ENCODE measurements around the gene FAM47E. TPM values are rescaled to one million over a fixed set of nuclear protein-coding genes. Genes with fewer than 3 reads are reported as not detected.
A peak's percentile ranks its signal among the peaks of the same experiment; 100 is the strongest.
"Not testable (repeated sequence)": the region's sequence is repeated elsewhere in the genome, so short reads cannot be mapped to it uniquely, and the experiment has no call there.

The FAM47E gene
- total RNA-seq, 4 donors from 2014 or later: 1.7 to 7.8 (median 3.1) TPM

DNA sequence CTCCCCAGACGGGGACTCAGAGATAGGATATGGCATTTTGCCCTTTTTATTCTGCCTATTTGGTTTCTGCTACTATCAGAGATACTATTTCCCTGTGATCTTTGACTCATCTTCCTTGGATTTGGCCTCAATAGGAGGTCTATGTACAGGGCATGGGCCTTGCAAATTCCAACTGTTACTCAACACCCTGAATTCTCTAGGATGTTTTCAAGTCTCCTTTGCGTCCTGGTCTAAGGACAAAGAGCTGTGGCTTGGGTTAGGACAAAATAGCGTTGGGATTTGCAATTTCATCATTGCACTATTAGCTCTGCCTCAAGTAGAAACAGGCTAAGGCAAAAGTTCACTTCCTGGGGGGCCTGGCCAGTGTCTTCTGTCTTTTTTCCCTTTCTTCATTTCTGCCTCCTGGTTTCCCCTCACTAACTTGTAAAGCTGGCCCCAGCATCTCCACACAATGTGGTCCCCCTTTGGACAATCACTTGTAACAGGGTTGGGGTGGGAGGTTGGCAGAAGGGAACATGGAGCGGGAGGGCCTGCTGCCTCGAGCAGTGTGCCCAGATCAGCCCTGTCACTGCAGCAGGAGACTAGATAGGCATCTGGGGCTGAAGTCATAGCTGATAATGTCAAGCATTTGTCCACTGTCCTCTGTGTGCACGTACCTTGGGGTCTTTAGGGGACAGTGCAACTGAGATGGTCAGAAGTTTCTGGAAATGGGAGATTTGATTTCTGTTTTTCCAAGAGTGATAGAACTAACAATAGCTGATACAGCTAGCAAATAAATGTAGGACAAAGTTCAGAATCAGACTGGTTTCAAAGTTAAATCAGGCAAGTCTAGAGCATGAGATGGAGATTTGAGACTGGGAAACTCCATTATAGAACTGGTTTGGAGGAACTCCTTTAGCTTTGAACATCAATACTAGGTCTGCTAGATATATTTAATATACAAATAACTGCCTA, 29.2 kb downstream of the FAM47E start:
- TF ChIP-seq, protein P1, sequence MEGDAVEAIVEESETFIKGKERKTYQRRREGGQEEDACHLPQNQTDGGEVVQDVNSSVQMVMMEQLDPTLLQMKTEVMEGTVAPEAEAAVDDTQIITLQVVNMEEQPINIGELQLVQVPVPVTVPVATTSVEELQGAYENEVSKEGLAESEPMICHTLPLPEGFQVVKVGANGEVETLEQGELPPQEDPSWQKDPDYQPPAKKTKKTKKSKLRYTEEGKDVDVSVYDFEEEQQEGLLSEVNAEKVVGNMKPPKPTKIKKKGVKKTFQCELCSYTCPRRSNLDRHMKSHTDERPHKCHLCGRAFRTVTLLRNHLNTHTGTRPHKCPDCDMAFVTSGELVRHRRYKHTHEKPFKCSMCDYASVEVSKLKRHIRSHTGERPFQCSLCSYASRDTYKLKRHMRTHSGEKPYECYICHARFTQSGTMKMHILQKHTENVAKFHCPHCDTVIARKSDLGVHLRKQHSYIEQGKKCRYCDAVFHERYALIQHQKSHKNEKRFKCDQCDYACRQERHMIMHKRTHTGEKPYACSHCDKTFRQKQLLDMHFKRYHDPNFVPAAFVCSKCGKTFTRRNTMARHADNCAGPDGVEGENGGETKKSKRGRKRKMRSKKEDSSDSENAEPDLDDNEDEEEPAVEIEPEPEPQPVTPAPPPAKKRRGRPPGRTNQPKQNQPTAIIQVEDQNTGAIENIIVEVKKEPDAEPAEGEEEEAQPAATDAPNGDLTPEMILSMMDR (IDR thresholded peaks at IDR 0.05): no peak
- DNase-seq (ENCODE audit: low spot score) (no peak), ATAC-seq (ENCODE audit: low FRiP score) (no peak)

DNA sequence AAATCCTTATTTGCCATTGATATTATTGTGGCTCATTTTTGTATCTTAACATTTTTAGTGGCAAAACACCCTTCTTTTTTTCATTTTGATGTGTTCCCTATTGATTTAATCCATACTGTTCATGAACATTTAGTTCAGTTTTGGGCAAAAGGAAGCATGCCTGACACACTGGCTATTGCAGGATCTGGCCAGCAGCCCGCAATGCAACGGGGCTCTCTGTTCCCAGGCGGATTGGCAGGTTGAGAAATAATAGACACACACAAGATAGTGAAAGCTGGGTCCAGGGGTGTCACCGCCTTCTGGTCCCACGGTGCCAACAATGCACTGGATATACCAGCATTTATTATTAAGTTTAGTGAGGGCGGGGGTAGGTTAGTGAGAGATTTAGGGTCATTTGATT, 30.1 kb downstream of the FAM47E start:
- ATAC-seq (ENCODE audit: low FRiP score); DNase-seq (ENCODE audit: low spot score): not testable (repeated sequence)

DNA sequence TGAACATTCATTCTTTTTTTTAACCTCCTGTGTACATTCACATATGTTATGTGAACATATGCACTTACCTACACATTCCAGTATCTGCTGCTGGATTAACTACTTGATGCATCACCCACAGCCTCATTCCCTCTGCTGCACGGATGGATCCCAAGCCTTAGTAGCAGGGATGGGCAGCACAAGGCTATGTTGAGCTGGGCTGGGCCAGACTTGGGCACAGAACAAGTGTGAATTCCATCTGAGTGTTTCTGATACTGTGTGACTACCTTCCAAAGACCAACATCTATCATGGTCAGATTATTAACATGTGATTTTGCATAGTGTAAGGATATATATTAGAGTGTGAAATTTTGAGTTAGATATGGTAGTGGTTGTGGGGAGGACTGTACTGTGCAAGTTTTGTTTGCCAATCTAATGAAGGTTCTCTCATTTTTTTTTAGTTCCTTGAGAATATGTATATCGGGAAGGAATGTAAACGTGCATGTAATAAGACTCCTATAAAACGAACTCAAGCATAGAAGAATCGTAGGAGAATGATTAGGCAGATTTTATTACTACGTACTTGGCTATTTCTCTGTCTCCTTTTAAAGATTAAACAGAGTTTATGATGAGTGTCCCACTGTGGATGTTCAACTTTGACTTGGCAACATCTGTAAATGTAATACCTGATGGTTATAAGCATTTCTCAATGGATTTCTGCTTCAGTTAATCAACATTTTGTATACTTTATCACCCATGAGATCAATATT, 31.6 kb downstream of the FAM47E start:
- no peak for ATAC-seq (ENCODE audit: low FRiP score)
- no peak for DNase-seq (ENCODE audit: low spot score)
- TF ChIP-seq, protein P1 (IDR thresholded peaks at IDR 0.05): no peak

DNA sequence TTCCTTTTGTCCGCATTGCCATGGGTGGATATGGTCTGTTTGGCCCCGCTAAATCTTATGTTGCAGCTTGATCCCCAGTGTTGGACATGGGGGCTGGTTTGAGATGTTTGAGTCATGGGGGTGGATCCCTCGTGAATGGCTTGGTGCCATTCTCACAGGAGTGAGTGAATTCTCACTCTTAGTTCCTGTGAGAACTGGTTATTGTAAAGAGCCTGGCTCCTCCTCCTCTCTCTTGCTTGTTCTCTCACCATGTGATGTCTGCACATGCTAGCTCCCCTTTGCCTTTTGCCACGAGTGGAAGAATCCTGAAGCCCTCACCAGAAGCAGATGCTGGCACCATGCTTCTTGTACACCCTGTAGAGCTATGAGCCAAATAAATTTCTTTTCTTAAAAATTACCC, 32.4 kb downstream of the FAM47E start:
- no peak for DNase-seq (ENCODE audit: low spot score)
- TF ChIP-seq, protein P1 (IDR thresholded peaks at IDR 0.05): no peak
- ATAC-seq (ENCODE audit: low FRiP score): no peak

DNA sequence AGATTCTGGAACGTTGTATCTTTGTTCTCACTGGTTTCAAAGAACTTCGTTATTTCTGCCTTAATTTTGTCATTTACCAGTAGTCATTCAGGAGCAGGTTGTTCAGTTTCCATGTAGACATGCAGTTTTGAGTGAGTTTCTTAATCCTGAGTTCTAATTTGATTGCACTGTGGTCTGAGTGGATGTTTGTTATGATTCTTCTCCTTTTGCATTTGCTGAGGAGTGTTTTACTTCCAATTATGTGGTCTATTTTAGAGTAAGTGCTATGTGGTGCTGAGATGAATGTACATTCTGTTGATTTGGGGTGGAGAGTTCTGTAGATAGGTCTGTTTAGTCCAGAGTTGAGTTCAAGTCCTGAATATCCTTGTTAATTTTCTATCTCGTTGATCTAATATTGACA, 36.3 kb downstream of the FAM47E start:
- not testable (repeated sequence) for DNase-seq (ENCODE audit: low spot score); ATAC-seq (ENCODE audit: low FRiP score)

DNA sequence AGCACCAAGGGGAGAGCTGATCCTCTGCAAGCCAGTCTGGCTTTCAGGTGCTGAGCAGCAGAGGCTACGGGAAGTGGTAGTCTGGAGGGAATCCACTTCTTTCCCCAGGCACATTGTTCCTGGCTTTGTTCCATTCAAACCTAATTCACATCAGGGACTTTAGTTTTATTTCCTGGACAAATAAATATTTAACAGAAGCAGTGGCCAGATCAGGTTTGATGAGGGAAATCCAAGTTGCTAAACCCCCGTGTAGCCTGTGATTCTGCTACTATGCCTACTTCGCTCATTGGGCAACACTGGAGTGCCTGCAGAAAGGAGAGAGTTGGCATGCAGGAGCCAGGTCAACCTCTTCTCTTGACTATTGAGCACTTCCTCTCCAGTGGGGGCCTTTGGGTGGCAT, 41.2 kb downstream of the FAM47E start:
- ATAC-seq (ENCODE audit: low FRiP score) (no peak), DNase-seq (ENCODE audit: low spot score) (no peak)
- TF ChIP-seq, protein P1 (IDR thresholded peaks at IDR 0.05): no peak

DNA sequence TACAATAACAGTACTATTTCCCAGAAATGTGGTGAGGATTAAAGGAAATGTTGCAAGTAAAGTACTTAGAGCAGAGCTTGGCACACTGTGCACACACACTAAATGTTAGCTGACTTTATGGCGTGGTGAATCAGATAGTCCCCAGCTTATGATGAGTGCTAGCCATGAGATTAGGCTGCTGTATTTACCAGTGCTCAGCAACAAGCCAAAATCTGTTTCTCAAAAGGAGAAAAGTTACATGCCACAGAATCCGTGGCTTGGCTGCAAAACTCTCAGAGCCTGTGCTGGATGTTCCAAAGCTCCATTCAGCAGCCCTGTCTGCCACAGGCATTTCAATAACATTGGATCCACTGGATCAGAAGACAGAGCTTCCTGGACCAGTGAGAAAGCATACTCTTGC, 42.3 kb downstream of the FAM47E start:
- ATAC-seq (ENCODE audit: low FRiP score) (peak; percentile 57), DNase-seq (ENCODE audit: low spot score) (no peak)
- TF ChIP-seq, protein P1 (IDR thresholded peaks at IDR 0.05): no peak
